ENCODE measurements around the gene FBXW5.

DNA sequence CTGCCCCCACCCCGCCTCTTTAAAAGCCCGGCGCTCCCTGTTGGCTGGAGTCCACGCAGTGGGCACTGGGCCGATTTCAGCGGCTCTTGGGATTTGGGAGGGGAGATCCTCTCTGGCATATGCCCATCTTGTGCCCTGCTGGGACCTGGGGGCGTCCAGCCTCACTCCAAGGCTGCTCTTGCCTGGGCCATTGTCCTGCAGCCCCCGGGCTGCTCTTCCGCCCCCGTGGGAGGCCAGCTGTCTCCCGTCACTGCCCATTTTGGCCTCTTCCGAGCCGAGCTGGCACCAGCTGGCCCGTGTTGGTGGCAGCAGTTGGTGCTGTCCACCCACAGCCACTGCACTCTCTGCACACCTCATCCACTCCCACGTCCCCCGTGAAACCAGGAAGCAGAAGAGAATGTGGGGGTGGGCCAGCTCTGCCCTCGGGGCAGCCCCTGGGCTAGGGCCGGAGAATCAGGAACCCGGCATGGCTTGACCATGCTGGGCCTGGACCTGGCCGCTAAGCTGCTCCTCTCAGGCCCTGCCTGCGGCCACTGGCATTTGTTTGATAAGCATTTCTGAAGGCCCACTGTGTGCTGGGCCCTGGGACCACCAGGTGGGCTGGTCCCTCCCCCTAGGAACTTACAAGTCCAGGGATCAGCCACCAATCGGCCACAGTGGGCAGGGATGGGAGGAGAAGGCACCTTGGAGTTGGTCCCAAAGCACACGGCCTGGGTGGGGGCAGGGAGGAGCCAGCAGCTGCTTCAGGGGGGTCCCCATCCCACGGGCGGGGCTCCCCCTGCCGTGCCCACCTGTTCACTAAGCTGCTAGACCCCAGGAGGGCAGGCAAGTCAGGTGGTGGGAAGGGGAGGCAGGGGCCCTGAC lies 2.7 kb upstream of the FBXW5 start:
- TF ChIP-seq, protein P1, sequence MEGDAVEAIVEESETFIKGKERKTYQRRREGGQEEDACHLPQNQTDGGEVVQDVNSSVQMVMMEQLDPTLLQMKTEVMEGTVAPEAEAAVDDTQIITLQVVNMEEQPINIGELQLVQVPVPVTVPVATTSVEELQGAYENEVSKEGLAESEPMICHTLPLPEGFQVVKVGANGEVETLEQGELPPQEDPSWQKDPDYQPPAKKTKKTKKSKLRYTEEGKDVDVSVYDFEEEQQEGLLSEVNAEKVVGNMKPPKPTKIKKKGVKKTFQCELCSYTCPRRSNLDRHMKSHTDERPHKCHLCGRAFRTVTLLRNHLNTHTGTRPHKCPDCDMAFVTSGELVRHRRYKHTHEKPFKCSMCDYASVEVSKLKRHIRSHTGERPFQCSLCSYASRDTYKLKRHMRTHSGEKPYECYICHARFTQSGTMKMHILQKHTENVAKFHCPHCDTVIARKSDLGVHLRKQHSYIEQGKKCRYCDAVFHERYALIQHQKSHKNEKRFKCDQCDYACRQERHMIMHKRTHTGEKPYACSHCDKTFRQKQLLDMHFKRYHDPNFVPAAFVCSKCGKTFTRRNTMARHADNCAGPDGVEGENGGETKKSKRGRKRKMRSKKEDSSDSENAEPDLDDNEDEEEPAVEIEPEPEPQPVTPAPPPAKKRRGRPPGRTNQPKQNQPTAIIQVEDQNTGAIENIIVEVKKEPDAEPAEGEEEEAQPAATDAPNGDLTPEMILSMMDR (conservative IDR thresholded peaks at IDR 0.05; ENCODE audit: low read length): no peak
- TF ChIP-seq EZH2phosphoT487 (IDR thresholded peaks at IDR 0.05; ENCODE audit: borderline replicate concordance, low read depth, low read length): no peak
